ENCODE data around the gene NFKB1. TPM values are rescaled to one million over a fixed set of nuclear protein-coding genes. Genes with fewer than 3 reads are reported as not detected.

Gene NFKB1
- total RNA-seq, 1 donor from 2014 or later = 24.6 TPM

DNA sequence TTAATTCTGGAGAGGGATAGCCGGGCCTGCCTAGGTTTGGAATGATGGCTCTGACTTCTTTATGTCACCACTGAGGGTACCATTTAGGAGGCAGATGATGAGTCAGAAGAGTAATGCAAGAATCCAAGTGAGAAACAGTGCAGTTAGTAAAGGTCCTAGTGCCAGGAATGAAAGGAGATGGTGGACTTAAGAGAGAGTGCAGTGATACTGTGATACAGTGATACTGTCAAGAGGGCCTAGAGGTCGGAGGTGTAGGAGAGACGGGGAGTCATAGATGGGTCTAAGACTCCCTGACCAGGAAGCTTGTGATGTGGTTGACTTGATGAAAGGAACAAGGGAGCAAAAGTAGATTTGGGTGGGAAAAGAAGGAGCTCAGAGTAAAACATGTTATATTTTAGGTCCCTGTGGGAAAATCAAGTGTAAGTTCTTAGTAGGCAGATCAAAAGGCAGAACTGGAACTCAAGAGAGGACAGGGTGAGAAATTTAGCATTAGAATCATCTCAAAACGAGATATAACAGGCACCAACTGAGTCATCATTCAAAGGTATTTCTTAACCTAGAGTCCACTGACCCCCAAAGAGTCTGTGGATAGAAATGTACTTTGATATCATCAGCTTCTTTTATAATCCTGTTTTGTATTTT, 85.0 kb downstream of the NFKB1 start:
- Mint-ChIP-seq H3K4me3 (no peak overlapping the region), H3K27ac (ENCODE audit: unreplicated experiment) (no peak overlapping the region), H3K27me3 (ENCODE audit: low read depth) (no peaks in the 10 kb centered on the region), H3K4me1 (no peaks in the 10 kb centered on the region), H3K36me3 (ENCODE audit: low read depth) (peaks cover 26% of the 10 kb centered on the region), H3K9me3 (peaks cover 2% of the 10 kb centered on the region)
- no peak for TF ChIP-seq CTCF (conservative IDR thresholded peaks at IDR 0.05)
- no peak for DNase-seq (ENCODE audit: low read depth, low spot score)

DNA sequence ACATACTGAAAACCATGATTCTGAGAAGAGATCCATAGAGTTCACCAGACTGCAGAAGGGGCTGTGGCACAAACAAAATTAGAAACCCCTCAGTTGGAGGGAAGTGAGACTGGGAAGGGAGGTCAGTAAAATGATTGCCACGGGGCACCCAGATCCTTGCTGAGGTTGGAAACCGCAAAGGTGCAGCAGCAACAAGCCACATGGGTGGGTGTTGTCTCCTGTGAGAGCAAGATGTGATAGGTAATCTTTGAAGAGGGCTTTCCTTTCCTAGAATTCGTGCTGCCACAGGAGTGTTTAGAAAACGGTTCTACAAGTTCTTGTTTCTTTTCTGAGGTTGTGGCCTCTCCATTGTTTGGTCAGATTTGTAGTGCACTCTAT, 85.5 kb downstream of the NFKB1 start:
- no peaks in the 10 kb centered on the region for H3K4me1 Mint-ChIP-seq
- no peaks in the 10 kb centered on the region for H3K27me3 Mint-ChIP-seq (ENCODE audit: low read depth)
- no peak for DNase-seq (ENCODE audit: low read depth, low spot score)
- H3K27ac Mint-ChIP-seq (ENCODE audit: unreplicated experiment) = peak overlapping the region; percentile 39
- H3K36me3 Mint-ChIP-seq (ENCODE audit: low read depth) = peaks cover 29% of the 10 kb centered on the region
- TF ChIP-seq CTCF (conservative IDR thresholded peaks at IDR 0.05) = no peak
- no peak overlapping the region for H3K4me3 Mint-ChIP-seq
- peaks cover 2% of the 10 kb centered on the region for H3K9me3 Mint-ChIP-seq

- no peak for TF ChIP-seq CTCF (conservative IDR thresholded peaks at IDR 0.05)
- H3K4me1 Mint-ChIP-seq = no peaks in the 10 kb centered on the region
- no peaks in the 10 kb centered on the region for H3K27me3 Mint-ChIP-seq (ENCODE audit: low read depth)
- peaks cover 2% of the 10 kb centered on the region for H3K9me3 Mint-ChIP-seq
- H3K36me3 Mint-ChIP-seq (ENCODE audit: low read depth) = peaks cover 37% of the 10 kb centered on the region
- H3K4me3 Mint-ChIP-seq = no peak overlapping the region
- DNase-seq (ENCODE audit: low read depth, low spot score) = no peak
- no peak overlapping the region for H3K27ac Mint-ChIP-seq (ENCODE audit: unreplicated experiment)
These were observed 88.6 kb downstream of the NFKB1 start for GRCh38 chr4:102589743-102590142.

DNA sequence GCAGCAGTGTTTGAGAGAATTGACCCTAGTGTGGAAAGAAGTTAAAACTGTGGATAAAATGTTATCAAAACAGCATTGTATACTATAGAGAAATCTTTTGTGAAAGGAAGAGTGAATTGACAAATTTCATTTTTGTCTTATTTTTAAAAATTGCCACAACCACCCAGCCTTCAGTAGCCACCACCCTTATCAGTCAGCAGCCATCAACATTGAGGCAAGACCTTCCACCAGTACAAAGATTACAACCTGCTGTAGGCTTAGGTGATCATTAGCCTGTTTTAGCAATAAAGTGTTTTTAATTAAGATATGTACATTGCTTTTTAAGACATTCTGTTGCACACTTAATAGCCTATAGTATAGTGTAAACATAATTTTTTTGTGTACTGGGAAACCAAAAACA, 91.1 kb downstream of the NFKB1 start:
- Mint-ChIP-seq H3K27ac (ENCODE audit: unreplicated experiment) (no peak overlapping the region), H3K4me3 (no peak overlapping the region), H3K9me3 (peaks cover 2% of the 10 kb centered on the region), H3K4me1 (no peaks in the 10 kb centered on the region), H3K36me3 (ENCODE audit: low read depth) (peaks cover 40% of the 10 kb centered on the region), H3K27me3 (ENCODE audit: low read depth) (no peaks in the 10 kb centered on the region)
- DNase-seq (ENCODE audit: low read depth, low spot score) = no peak
- no peak for TF ChIP-seq CTCF (conservative IDR thresholded peaks at IDR 0.05)

DNA sequence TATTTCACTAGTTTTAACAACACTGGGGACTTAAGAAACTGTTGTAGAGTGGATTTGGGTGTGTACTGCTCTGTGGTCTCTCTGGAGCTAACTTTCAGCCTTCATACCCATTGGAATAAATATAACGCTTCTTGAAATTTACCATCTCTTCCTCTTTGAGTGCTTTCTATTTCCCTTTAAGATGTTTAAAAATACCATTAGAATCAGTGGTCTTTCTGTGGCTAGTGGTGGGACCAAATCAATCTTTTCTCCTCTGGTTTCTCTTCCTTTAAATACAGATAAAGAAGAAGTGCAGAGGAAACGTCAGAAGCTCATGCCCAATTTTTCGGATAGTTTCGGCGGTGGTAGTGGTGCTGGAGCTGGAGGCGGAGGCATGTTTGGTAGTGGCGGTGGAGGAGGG, 92.0 kb downstream of the NFKB1 start:
- no peak overlapping the region for H3K27ac Mint-ChIP-seq (ENCODE audit: unreplicated experiment)
- no peak for DNase-seq (ENCODE audit: low read depth, low spot score)
- no peaks in the 10 kb centered on the region for H3K27me3 Mint-ChIP-seq (ENCODE audit: low read depth)
- no peaks in the 10 kb centered on the region for H3K4me1 Mint-ChIP-seq
- peaks cover 2% of the 10 kb centered on the region for H3K9me3 Mint-ChIP-seq
- peaks cover 48% of the 10 kb centered on the region for H3K36me3 Mint-ChIP-seq (ENCODE audit: low read depth)
- no peak for TF ChIP-seq CTCF (conservative IDR thresholded peaks at IDR 0.05)
- H3K4me3 Mint-ChIP-seq = no peak overlapping the region
